ENCODE data around the gene TSPAN31.

Gene TSPAN31

GRCh38 chr12:57745485-57745881, 644 bp downstream of the TSPAN31 start:
- in situ Hi-C loops (cut with HindIII; ENCODE audit: low pct_ligation_motif_present, low pct_unique_long_range_greater_than_20kb, low sequenced_read_pairs), result no loop called here
- peak; percentile 37 for DNase-seq

DNA sequence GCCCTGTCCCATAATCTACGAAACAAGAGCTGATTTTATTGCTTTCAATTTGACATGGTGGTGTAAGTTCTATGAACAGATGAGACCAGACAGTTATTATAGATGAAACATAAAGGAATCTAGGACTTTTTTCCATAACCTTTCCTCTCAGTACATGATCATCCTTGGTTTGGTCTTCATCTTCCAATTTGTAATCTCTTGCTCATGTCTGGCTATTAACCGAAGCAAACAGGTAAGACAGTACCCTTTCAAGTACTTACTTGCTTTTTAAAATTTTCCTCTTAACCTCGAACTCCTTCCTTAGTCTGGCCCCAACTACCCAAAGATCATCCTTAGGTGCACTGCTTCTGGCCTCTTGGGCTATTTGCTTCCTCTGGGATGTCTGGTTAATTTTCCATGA, 1.2 kb downstream of the TSPAN31 start:
- DNase-seq, result no peak
- in situ Hi-C loops (cut with HindIII; ENCODE audit: low pct_ligation_motif_present, low pct_unique_long_range_greater_than_20kb, low sequenced_read_pairs), result no loop called here

DNA sequence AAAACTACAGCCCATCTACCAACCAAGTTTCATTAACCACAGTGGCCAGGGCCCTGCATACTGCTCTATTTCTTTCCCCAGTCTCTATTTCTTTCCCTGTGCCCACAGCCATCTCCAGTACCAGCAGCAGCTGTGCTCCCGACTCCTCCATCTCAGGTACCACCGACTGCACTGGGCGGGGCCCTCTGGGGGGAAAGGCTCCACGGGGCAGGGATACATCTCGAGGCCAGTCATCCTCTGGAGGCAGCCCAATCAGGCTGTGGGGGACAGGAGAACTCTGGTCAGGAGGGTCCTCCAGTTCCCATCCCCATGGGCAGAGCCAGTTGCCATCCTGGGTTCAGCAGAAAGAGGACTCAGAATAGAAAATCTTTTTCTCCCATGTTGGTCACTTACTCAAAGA, 4.2 kb downstream of the TSPAN31 start:
- in situ Hi-C loops (cut with HindIII; ENCODE audit: low pct_ligation_motif_present, low pct_unique_long_range_greater_than_20kb, low sequenced_read_pairs), result no loop called here

DNA sequence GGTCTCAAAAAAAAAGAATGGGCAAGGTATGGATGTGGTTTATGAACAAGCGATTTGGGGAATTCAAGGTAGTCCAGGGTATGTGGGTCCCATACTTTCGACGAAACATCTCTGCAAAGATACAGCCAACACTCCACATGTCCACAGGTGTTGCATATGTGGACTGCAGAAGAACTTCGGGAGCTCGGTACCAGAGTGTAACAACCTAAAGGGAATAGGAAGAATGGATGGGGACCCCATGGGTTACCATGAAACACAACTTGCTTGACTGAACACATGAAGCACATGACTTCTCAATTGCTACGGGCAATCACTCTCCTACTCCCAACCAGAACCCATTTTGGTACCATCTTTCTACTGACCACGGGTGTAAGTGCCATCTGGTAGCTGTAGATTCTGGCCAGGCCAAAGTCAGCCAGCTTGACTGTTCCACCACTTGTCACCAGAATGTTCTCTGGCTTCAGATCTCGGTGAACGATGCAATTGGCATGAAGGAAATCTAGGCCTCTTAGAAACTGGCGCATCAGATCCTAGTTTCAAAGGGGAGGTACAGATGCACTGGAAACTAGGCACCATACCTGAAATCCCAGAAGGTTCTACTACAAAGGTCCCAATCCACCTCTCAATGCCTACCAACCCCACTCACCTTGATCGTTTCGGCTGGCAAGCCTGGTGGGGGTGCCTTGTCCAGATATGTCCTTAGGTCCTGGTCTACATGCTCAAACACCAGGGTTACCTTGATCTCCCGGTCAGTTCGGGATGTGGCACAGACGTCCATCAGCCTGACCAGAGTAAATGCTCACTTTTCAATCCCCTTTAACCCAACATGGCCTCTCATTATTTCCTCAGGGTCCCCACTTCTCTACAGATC, 6.0 kb downstream of the TSPAN31 start:
- in situ Hi-C loops (cut with HindIII; ENCODE audit: low pct_ligation_motif_present, low pct_unique_long_range_greater_than_20kb, low sequenced_read_pairs), result no loop called here
- DNase-seq, result no peak

More for the DNA sequence above, 4.2 kb downstream of the TSPAN31 start:
- DNase-seq, result no peak

DNA sequence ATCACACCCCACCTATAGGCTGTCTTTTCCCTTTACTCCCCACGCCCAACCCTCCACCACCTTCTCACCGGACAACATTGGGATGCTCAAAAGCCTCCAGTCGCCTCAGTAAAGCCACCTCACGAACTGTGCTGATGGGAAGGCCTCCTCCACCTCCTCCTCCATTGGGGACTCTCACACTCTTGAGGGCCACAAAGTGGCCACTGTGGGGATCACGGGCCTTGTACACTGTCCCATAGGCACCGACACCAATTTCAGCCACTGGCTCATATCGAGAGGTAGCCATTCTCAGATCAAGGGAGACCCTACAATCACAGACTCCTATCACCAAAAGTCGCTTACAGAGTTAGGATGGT, 6.6 kb downstream of the TSPAN31 start:
- DNase-seq, result no peak
- in situ Hi-C loops (cut with HindIII; ENCODE audit: low pct_ligation_motif_present, low pct_unique_long_range_greater_than_20kb, low sequenced_read_pairs), result no loop called here

- DNase-seq, result peak; percentile 100
- in situ Hi-C loops (cut with HindIII; ENCODE audit: low pct_ligation_motif_present, low pct_unique_long_range_greater_than_20kb, low sequenced_read_pairs), result no loop called here
Observed at GRCh38 chr12:57751788-57752667, 7.2 kb downstream of the TSPAN31 start, which contains the start of gene CDK4. Gene CDK4, minus strand, starts transcription at chr12:57752310. Its CDS starts 593 bp downstream, at chr12:57751717.

- no peak for DNase-seq
- in situ Hi-C loops (cut with HindIII; ENCODE audit: low pct_ligation_motif_present, low pct_unique_long_range_greater_than_20kb, low sequenced_read_pairs), result no loop called here
Observed at GRCh38 chr12:57752668-57753000, 7.8 kb downstream of the TSPAN31 start.

- DNase-seq, result no peak
- in situ Hi-C loops (cut with HindIII; ENCODE audit: low pct_ligation_motif_present, low pct_unique_long_range_greater_than_20kb, low sequenced_read_pairs), result no loop called here
Observed at GRCh38 chr12:57753756-57754337, 9.0 kb downstream of the TSPAN31 start.

DNA sequence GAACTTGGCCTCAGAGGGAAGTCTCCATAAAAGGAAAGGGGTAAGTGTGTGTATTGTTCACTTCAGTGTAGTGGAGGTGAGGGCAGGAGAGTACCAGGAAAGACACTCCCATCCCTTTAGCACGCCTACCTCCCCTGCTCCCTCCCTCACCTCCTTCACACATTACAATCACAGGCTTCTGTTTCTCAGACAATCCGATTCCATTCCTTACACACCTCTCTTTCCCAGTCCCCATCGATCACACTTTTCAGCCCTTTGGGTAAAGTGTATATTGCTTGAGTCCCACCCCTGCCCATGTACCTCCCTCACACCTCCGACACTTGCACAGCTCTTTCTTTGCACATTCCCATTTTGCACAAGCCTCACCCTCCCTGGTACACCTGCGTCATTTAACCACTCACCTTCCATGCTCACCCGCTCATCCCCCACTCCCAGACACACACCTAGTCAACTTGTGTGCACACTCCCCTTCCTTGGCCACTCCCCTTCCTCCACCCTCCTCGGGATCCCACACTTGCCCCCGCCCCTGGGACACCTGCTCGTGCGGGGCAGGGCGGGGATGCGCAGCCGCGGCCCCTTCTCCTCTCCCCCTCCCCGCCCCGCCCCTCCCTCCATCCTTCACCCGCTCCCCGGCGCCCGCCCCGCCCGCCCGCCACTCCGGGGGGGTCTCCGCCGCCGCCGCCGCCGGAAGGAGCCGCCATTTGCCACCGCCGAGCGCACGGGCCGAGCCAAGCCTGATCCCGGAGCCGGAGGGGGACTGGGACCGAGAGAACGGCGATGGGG, 9.8 kb downstream of the TSPAN31 start, which contains the start of gene MARCHF9:
TSS of gene MARCHF9 (plus strand) at position 693 of the 783 bp plus-strand sequence. CDS start 426 bp downstream, outside the sequence.
- in situ Hi-C loops (cut with HindIII; ENCODE audit: low pct_ligation_motif_present, low pct_unique_long_range_greater_than_20kb, low sequenced_read_pairs), result no loop called here
- DNase-seq, result peak; percentile 86

DNA sequence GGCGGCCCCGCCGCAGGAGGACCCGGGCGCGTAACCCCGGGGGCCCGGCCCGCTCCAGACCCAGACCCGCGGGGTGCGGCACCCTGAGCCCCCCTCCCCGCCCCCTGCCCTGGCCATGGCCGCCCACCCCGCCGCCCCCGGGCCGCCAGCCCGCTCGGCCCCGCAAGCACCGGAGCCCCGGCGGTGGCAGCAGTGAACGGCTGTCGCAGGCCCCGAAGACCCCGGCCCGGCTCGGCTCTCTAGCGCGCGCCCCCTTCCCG, 10.3 kb downstream of the TSPAN31 start:
- DNase-seq, result no peak
- in situ Hi-C loops (cut with HindIII; ENCODE audit: low pct_ligation_motif_present, low pct_unique_long_range_greater_than_20kb, low sequenced_read_pairs), result no loop called here

DNA sequence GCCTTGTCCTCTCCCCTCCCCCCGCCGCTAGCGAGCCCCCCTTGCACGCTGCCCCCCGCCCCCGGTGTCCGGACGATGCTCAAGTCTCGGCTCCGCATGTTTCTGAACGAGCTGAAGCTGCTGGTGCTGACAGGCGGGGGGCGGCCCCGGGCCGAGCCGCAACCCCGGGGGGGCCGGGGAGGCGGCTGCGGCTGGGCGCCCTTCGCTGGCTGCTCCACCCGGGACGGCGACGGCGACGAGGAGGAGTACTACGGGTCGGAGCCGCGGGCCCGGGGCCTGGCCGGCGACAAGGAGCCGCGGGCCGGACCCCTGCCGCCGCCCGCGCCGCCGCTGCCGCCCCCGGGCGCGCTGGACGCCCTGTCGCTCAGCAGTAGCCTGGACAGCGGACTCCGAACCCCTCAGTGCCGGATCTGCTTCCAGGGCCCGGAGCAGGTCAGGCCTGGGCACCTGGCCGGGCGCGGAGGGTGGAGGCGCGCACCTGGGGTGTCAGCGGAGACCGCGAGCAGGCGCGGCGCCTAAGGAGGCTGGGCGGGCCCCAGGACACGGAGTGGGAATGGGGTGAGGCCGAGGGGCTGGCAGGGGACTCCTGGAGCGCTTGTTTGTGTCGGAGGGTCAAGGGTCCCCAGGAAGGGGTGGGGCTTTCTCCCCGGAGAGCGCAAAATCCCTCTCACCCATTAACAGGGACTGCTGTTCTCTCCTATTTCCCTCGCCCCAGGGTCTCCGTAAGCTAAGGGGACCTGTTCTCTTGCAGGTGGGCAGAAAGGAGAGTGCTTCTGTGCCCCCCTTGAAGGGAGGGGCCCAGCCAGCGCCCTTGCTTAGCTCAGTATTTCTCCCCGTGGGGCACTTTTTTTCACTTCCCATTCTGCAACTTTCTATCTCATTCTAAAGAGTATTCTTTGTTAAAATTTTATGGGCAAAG, 10.9 kb downstream of the TSPAN31 start:
- no peak for DNase-seq
- in situ Hi-C loops (cut with HindIII; ENCODE audit: low pct_ligation_motif_present, low pct_unique_long_range_greater_than_20kb, low sequenced_read_pairs), result no loop called here

DNA sequence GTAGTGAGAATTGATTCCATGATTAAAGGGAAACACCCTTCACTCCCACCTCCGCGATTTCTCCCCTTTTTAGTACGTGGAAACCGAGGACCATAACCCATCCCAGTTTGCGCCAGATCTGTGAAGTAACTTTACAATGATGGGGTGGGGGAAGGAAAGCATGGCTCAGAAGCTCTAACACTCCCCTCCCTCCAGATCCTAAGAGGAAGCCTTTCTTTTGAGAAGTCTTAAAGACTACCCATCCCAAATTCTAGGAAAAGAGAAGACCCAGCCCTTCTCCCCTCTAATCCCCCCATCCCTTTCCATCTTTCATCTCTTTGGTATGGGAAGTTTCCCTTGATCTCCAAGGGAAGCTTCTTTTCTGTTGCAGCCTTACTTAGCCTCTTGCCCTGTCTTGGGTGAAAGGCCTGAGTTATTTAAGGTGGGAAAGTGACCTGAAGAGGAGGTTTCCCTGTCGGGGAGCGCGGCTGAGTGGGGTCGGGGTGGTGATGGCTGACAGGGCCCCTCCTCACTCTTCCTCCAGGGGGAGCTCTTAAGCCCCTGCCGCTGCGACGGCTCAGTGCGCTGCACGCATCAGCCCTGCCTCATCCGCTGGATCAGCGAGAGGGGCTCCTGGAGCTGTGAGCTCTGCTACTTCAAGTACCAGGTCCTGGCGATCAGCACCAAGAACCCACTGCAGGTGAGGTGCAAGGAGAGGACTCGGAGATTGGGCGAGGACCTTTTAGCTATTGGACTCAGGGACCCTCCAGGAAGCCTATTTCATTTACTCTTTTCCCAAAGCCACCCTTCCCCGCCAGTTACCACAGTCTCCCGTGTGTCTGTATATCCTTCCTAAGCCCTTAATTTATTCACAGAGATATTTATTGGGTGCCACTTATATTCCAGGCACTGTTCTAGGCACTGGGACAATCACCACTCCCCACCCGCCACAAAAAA, 11.8 kb downstream of the TSPAN31 start:
- peak; percentile 36 for DNase-seq
- in situ Hi-C loops (cut with HindIII; ENCODE audit: low pct_ligation_motif_present, low pct_unique_long_range_greater_than_20kb, low sequenced_read_pairs), result no loop called here

DNA sequence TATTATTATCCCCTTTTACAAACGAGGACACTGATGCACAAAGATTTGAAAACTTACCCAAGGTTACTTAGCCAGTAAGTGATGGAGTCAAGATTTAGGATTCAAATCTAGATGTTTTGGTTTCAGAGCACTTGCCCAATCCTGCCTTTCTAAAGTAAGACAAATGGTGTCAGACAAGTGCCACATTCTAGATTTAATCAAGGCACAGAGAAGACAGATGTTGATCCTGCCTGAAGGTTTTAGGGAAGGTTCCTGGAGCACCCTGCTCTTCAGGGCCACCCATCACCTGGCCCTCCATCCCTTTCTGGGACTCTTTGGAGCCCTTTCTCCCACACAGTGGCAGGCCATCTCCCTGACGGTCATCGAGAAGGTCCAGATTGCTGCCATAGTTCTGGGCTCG, 12.9 kb downstream of the TSPAN31 start:
- in situ Hi-C loops (cut with HindIII; ENCODE audit: low pct_ligation_motif_present, low pct_unique_long_range_greater_than_20kb, low sequenced_read_pairs), result no loop called here
- no peak for DNase-seq

DNA sequence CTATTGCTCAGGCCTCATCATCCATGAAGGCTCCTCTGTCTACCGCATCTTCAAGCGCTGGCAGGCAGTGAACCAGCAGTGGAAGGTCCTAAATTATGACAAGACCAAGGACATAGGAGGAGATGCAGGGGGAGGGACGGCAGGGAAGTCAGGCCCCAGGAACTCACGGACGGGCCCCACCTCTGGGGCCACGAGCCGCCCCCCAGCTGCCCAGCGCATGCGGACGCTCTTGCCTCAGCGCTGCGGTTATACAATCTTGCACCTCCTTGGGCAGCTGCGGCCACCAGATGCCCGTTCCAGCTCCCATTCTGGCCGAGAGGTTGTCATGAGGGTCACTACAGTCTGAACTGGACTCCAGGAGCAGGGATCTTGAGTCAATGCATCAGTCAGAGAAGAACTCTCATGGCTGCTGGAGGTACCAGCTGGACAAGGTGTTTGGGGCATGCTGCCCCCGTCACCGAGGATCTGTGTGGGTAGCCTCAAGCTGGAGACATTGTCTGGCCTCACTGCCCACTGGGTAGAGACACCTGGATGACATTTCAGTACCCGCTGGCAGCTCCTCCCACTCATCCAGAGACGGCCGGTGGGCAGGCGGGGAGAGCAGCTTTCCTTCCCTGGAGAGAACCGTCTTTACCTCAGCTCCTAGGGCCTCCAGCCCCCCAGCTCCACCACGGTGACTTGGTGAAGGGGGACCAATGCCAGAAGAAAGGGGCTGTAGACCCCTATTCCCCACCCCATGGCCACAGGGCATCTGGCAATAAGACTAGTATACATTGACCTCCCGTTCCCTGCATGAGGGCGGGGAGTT, 13.9 kb downstream of the TSPAN31 start:
- no peak for DNase-seq
- in situ Hi-C loops (cut with HindIII; ENCODE audit: low pct_ligation_motif_present, low pct_unique_long_range_greater_than_20kb, low sequenced_read_pairs), result no loop called here

GRCh38 chr12:57759360-57759980, 14.6 kb downstream of the TSPAN31 start:
- in situ Hi-C loops (cut with HindIII; ENCODE audit: low pct_ligation_motif_present, low pct_unique_long_range_greater_than_20kb, low sequenced_read_pairs), result no loop called here
- DNase-seq, result peak; percentile 67

Data from ACHN (cell line).